HG02970 (cell line): Measurements from ENCODE around the gene KLHDC3.
"Not testable (repeated sequence)": the region's sequence is repeated elsewhere in the genome, so short reads cannot be mapped to it uniquely, and the experiment has no call there.

Experiments
- ATAC-seq: cut with Tn5 transposase; IDR thresholded peaks from one replicate; pipeline ENCODE4 v1.9.1; 2021; ENCODE audit warnings: mild to moderate bottlenecking, moderate library complexity, moderate number of reproducible peaks; ENCODE audit not compliant: unreplicated experiment, low FRiP score

The KLHDC3 gene

GRCh38 chr6:42987533-42988451 is 26.3 kb upstream of the KLHDC3 start:
- ATAC-seq, result no peak

- ATAC-seq, result no peak
Observed at GRCh38 chr6:42988486-42989020, 25.5 kb upstream of the KLHDC3 start.

- no peak for ATAC-seq
Observed at GRCh38 chr6:42989923-42990322, 24.1 kb upstream of the KLHDC3 start.

GRCh38 chr6:42993445-42993844 is 20.6 kb upstream of the KLHDC3 start:
- no peak for ATAC-seq

- no peak for ATAC-seq
Observed at GRCh38 chr6:42996513-42996912, 17.5 kb upstream of the KLHDC3 start.

GRCh38 chr6:42998205-42998604 is 15.8 kb upstream of the KLHDC3 start:
- not testable (repeated sequence) for ATAC-seq

GRCh38 chr6:43001843-43002242 is 12.2 kb upstream of the KLHDC3 start:
- no peak for ATAC-seq

GRCh38 chr6:43005844-43006243 is 8.2 kb upstream of the KLHDC3 start:
- no peak for ATAC-seq

- no peak for ATAC-seq
Observed at GRCh38 chr6:43006251-43006650, 7.8 kb upstream of the KLHDC3 start.

- ATAC-seq, result no peak
Observed at GRCh38 chr6:43007126-43007525, 6.9 kb upstream of the KLHDC3 start.

- ATAC-seq, result no peak
Observed at GRCh38 chr6:43009124-43009523, 4.9 kb upstream of the KLHDC3 start.

- no peak for ATAC-seq
Observed at GRCh38 chr6:43011207-43011606, 2.8 kb upstream of the KLHDC3 start.

GRCh38 chr6:43012364-43012763 is 1.7 kb upstream of the KLHDC3 start:
- no peak for ATAC-seq

- peak; percentile 0 for ATAC-seq
Observed at GRCh38 chr6:43013097-43013842, 779 bp upstream of the KLHDC3 start.

- no peak for ATAC-seq
Observed at GRCh38 chr6:43014434-43014909, 423 bp downstream of the KLHDC3 start.

GRCh38 chr6:43016176-43016942 is 2.3 kb downstream of the KLHDC3 start:
- ATAC-seq, result no peak

- no peak for ATAC-seq
Observed at GRCh38 chr6:43016943-43017334, 2.9 kb downstream of the KLHDC3 start.

- ATAC-seq, result no peak
Observed at GRCh38 chr6:43019152-43019551, 5.1 kb downstream of the KLHDC3 start.

- no peak for ATAC-seq
Observed at GRCh38 chr6:43020052-43020705, 6.1 kb downstream of the KLHDC3 start.

GRCh38 chr6:43020847-43021246 is 6.8 kb downstream of the KLHDC3 start:
- no peak for ATAC-seq
